Keratinocyte (primary cell): Measurements from ENCODE around the gene RFPL2. TPM values are rescaled to one million over a fixed set of nuclear protein-coding genes. Genes with fewer than 3 reads are reported as not detected.

ENCODE experiments used
- DNase-seq: peaks from one replicate; pipeline ENCODE4 v3.0.0-alpha.2; 2011; ENCODE audit warnings: low read depth, missing footprints, low spot score
- FAIRE-seq: peaks from 2 replicates; lab custom pipeline; 2011; peaks lifted over from hg19 to GRCh38; lab: Jason Lieb, UNC
- H2AFZ ChIP-seq: 2 replicates; pipeline ENCODE4 v1.6.0; 2012; ENCODE audit warnings: low read length, control low read depth, inconsistent platforms; ENCODE audit not compliant: control insufficient read depth
- H3K27ac ChIP-seq: 2 replicates; pipeline ENCODE4 v1.5.1; 2011; ENCODE audit warnings: low read length; ENCODE audit not compliant: control insufficient read depth, insufficient read depth
- H3K27me3 ChIP-seq: 3 replicates; pipeline ENCODE4 v1.6.0; 2011; ENCODE audit warnings: low read length; ENCODE audit not compliant: control insufficient read depth, insufficient read depth; ENCODE audit errors: extremely low read depth
- H3K36me3 ChIP-seq, 2 experiments: 2 replicates in 1 of 2; 3 replicates in 1 of 2; pipeline ENCODE4 v1.5.1; 2011; ENCODE audit warnings: low read length in 2 of 2, mild to moderate bottlenecking in 1 of 2; ENCODE audit not compliant: control insufficient read depth in 2 of 2, insufficient read depth in 2 of 2; ENCODE audit errors: extremely low read depth in 1 of 2
- H3K4me1 ChIP-seq: 3 replicates; pipeline ENCODE4 v1.5.1; 2011; ENCODE audit warnings: low read length; ENCODE audit not compliant: control insufficient read depth, insufficient read depth; ENCODE audit errors: extremely low read depth
- H3K4me2 ChIP-seq: 3 replicates; pipeline ENCODE4 v1.6.0; 2011; ENCODE audit warnings: low read depth, low read length; ENCODE audit not compliant: control insufficient read depth, insufficient read depth; ENCODE audit errors: extremely low read depth
- H3K4me3 ChIP-seq, 3 experiments: fragments of 200-600 bp in 1 of 3; sonication (generic) in 1 of 3; 2 replicates in 2 of 3; 3 replicates in 1 of 3; pipeline ENCODE4 v1.5.1; 2011 to 2016; ENCODE audit warnings: low read length in 3 of 3, mild to moderate bottlenecking in 3 of 3, control low read depth in 2 of 3, inconsistent platforms in 1 of 3, low read depth in 1 of 3, mixed read lengths in 1 of 3, mixed run types in 1 of 3, moderate library complexity in 1 of 3; ENCODE audit not compliant: control insufficient read depth in 2 of 3, insufficient read depth in 2 of 3; ENCODE audit errors: extremely low read depth in 1 of 3
- H3K79me2 ChIP-seq: 2 replicates; pipeline ENCODE4 v1.6.0; 2012; ENCODE audit warnings: low read length; ENCODE audit not compliant: control insufficient read depth, insufficient read depth
- H3K9ac ChIP-seq: 3 replicates; pipeline ENCODE4 v1.6.0; 2011; ENCODE audit warnings: low read length; ENCODE audit not compliant: control insufficient read depth, insufficient read depth; ENCODE audit errors: extremely low read depth
- H3K9me1 ChIP-seq: 3 replicates; pipeline ENCODE4 v1.6.0; 2011; ENCODE audit warnings: low read length; ENCODE audit not compliant: control insufficient read depth, insufficient read depth; ENCODE audit errors: extremely low read depth
- H3K9me3 ChIP-seq: 2 replicates; pipeline ENCODE4 v1.5.1; 2012; ENCODE audit warnings: low read depth, low read length; ENCODE audit not compliant: control insufficient read depth
- H4K20me1 ChIP-seq: 3 replicates; pipeline ENCODE4 v1.6.0; 2011; ENCODE audit warnings: low read length; ENCODE audit not compliant: control insufficient read depth, insufficient read depth; ENCODE audit errors: extremely low read depth
- CTCF ChIP-seq, 3 experiments: IDR thresholded peaks in 1 of 3; conservative IDR thresholded peaks in 1 of 3; optimal IDR thresholded peaks in 1 of 3; 2 replicates in 2 of 3; 3 replicates in 1 of 3; pipeline versions ENCODE3 to v1.5.1; 2011; ENCODE audit warnings: low read length in 3 of 3, mild to moderate bottlenecking in 3 of 3, moderate library complexity in 2 of 3, control low read depth in 1 of 3, inconsistent platforms in 1 of 3; ENCODE audit not compliant: insufficient read depth in 2 of 3; ENCODE audit errors: extremely low read depth in 1 of 3
- EZH2 ChIP-seq: IDR thresholded peaks from one replicate; pipeline ENCODE4 v1.6.1; 2012; ENCODE audit warnings: inconsistent platforms, mild to moderate bottlenecking, low read length, moderate library complexity
- dilution Hi-C: fragments of 300-500 bp; cut with MboI; formaldehyde crosslinking; loops from one replicate; pipeline ENCODE4 v1.7.0; 2020; ENCODE audit warnings: low sequenced_read_pairs; ENCODE audit not compliant: extremely low pct_ligation_motif_present
- polyA plus RNA-seq, 5 experiments: library from polyadenylated mRNA; depleted of rRNA in 3 of 5; stranded (reverse) in 3 of 5; stranded (forward) in 1 of 5; unstranded in 1 of 5; fragments of >200 nt; gene quantifications; 1 replicate in 1 of 5; 2 replicates in 3 of 5; 3 replicates in 1 of 5; pipeline versions ENCODE4 v1.2.1 to v1.2.3, GENCODE V29; 2011 to 2012; ENCODE audit warnings: missing spikeins in 2 of 5, low read depth in 1 of 5, low replicate concordance in 1 of 5

The RFPL2 gene
- polyA plus RNA-seq, 1 donor (not counting 4 experiments of a cell fraction or from before 2014, with no cell fraction given), result not detected

GRCh38 chr22:32217465-32217864 is 12.6 kb upstream of the RFPL2 start:
- no peak for FAIRE-seq
- H2AFZ ChIP-seq, result no peak overlapping the region
- H3K9me3 ChIP-seq, result no peaks in the 10 kb centered on the region
- no peak overlapping the region for H3K9ac ChIP-seq
- dilution Hi-C loops, result no loop called here
- H3K4me2 ChIP-seq, result no peak overlapping the region
- no peak overlapping the region for H3K4me3 ChIP-seq
- no peaks in the 10 kb centered on the region for H3K4me1 ChIP-seq
- no peaks in the 10 kb centered on the region for H3K79me2 ChIP-seq
- no peaks in the 10 kb centered on the region for H3K36me3 ChIP-seq
- TF ChIP-seq CTCF (optimal IDR thresholded peaks at IDR 0.05 in 1 of 3, IDR thresholded peaks at IDR 0.05 in 1 of 3, conservative IDR thresholded peaks at IDR 0.05 in 1 of 3; ENCODE audit: extremely low read depth in 1 of 3, insufficient read depth in 2 of 3, low read length in 3 of 3), result no peak
- no peak for TF ChIP-seq EZH2
- H4K20me1 ChIP-seq, result no peaks in the 10 kb centered on the region
- no peaks in the 10 kb centered on the region for H3K9me1 ChIP-seq
- no peak for DNase-seq
- H3K27ac ChIP-seq, result no peak overlapping the region
- no peaks in the 10 kb centered on the region for H3K27me3 ChIP-seq

GRCh38 chr22:32216911-32217310 is 12.0 kb upstream of the RFPL2 start:
- FAIRE-seq (no peak), DNase-seq (no peak)
- Histone ChIP-seq H3K9ac (no peak overlapping the region), H3K4me1 (no peaks in the 10 kb centered on the region), H3K9me1 (no peaks in the 10 kb centered on the region), H3K27ac (no peak overlapping the region), H4K20me1 (no peaks in the 10 kb centered on the region), H2AFZ (no peak overlapping the region), H3K79me2 (no peaks in the 10 kb centered on the region), H3K36me3 (no peaks in the 10 kb centered on the region), H3K4me3 (no peak overlapping the region), H3K9me3 (no peaks in the 10 kb centered on the region), H3K4me2 (no peak overlapping the region), H3K27me3 (no peaks in the 10 kb centered on the region)
- TF ChIP-seq EZH2 (no peak), CTCF (optimal IDR thresholded peaks at IDR 0.05 in 1 of 3, IDR thresholded peaks at IDR 0.05 in 1 of 3, conservative IDR thresholded peaks at IDR 0.05 in 1 of 3; ENCODE audit: extremely low read depth in 1 of 3, insufficient read depth in 2 of 3, low read length in 3 of 3) (no peak)
- dilution Hi-C loops, result no loop called here
